OCI-M1 (cell line): Measurements from ENCODE around the gene DENND4C.
"Not testable (repeated sequence)": the region's sequence is repeated elsewhere in the genome, so short reads cannot be mapped to it uniquely, and the experiment has no call there.

ENCODE experiments used
- DNase-seq: peaks from one replicate; lab custom pipeline; 2025; lab: John Stamatoyannopoulos, UW

The DENND4C gene

DNA sequence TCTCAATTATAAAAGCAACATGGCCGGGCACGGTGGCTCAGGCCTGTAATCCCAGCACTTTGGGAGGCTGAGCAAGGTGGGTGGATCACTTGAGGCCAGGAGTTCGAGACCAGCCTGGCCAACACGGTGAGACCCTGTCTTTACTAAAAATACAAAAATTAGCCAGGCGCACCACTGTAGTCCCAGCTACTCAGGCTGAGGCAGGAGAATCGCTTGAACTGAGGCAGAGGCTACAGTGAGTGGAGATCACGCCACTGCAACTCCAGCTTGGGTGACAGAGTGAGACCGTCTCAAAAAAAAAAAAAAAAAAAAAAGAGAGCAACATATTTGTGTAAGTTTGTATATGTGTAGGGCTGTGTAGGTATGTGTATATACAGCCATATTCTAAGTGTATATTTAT, 142.1 kb downstream of the DENND4C start:
- DNase-seq, result no peak

DNA sequence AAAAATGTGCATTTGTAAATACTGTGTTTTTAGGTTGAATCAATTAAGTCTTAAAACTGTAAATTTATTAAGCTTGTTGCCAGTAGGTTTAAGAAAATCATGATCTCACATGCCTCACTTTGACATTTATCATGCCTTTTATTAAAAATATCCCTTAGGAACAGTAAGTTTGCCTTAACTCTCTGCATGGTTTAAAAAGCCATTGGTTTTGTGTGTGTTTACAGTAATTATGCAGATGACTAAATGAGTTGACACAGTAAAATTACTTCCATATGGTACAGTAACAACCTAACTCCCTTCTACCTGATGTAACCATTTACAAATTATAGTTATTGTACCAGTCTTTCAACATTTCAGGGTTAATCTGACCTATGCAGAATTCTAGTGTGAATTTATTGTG, 143.0 kb downstream of the DENND4C start:
- no peak for DNase-seq

DNA sequence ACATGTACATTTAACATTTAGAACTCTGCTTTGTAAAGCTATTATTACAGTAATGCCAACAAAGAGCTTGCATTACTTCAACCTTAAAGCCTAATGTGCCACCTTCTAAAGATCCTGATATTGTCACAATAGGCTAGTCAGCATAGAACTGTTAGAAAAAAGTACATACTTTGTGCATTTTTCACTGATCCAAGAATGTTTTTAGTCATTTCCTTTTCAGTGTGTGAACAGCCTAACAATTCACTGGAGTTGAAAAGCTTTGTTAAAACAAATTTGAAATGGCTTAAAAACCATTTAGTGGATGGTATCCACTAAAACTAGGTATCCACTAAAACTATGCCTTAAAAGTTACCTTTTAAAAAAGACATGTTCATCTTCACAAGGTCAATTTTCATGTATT, 145.0 kb downstream of the DENND4C start:
- DNase-seq, result no peak

DNA sequence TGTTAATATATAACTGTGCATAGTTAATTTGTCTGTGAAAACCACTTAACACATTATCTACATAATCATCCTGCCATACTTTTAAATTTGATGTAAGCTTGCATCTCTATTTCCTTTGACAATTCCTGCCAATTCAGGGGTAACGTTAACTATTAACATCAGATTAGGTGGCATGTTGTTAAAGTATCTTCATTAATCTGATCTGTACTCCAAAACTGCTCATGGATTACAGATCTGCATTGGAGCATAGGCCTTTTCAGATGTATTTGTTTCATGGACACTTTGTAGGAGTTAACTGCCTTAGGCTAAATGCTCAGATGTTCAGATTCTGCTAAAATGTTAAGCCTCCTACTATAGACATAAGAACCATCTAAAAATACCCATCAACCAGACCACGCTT, 146.4 kb downstream of the DENND4C start:
- no peak for DNase-seq

DNA sequence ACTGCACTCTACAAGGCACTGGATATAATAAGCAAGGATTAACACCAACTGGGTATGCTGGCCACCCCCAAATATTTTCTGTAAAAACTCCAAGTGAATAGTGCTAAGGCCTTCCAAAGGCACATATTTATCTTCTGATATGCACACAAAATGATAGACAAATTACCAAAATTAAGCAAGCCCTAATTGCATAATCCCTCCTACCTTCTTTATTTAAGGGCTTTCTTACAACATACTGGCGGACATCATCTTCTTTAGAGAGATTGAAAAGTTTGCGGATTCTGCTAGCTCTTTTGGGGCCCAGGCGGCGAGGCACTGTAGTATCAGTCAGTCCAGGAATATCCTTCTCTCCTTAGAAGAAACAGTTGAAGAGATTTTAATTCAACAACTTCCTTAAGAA, 147.7 kb downstream of the DENND4C start:
- no peak for DNase-seq

DNA sequence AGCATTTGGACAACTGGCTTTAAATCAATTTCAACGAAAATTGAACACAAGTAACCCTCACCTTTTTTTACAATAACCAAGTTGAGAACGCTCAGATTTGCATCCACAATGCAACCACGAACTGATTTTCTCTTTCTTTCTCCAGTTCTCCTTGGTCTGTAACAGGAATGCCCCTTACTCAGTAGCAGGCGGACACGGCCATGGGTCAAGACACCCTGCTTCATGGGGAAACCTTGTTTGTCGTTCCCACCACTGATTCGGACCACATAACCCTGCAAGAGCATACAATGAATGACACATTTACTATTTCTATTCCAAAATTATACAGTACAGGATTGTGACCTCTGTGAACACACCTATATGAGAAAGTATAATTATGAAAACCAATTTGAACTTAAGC, 148.2 kb downstream of the DENND4C start:
- DNase-seq, result no peak

DNA sequence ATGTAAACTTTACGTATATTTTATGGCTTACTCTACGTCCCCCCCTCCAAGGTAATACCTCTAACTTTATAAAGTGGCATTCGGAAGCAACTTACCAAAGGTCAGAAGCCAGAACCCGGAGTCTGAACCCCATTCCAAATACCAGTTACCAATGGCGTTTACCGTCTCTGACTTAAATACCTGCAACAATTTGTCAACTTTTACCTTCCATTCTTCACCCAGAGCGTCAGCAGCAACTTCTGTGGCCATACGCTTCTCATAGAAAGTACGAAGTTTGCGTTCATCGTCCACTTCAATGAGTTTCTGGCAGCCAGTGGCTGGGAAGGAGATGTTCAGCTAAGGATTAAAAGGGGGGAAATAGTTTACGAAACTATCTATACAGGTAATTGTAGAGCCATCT, 148.8 kb downstream of the DENND4C start:
- no peak for DNase-seq

DNA sequence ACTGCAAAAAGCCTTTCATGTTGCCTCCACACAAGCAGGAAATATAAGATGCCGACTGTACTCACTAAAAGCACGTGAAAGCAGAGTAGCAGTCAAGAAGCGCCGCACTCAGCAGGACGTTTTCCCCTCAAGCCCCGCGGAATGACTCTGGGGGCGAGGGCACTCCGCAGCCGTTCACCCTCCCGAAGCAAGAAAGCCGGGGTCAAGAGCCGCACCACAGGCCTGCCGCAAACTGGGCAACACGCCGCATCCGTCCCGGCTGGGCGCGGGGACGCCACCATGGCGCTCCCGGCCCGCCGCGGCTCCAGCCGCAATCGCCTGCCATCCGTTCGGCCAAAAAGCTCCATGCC, 149.2 kb downstream of the DENND4C start:
- peak; percentile 40 for DNase-seq

DNA sequence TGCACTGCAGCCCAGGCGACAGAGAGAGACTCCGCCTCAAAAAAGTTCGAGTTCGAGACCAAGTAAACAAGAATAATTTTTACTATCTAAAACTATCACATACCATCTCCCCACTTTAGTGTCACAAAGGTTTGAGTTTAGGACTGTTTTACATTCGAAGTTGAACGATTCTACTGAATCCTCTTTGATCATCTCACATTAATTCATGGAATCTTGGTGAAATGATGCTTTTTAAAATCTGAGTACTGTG, 150.3 kb downstream of the DENND4C start:
- DNase-seq, result peak; percentile 57

DNA sequence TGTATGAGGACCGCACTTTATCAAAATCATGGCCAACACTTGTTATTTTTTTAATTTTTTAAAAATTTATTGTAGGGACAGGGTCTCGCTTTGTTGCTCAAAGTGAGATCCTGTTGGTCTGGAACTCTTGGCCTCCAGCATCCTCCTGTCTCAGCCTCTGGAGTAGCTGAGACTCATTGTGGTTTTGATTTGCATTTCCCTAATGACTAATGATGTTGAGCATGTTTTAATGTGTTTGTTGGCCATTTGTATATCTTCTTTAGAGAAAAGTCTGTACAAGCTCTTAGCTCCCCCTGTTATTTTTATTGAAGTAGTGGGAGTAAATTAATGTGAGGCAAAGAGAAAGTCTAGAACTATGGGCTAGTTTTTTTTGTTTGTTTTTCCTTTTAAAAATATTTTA, 151.2 kb downstream of the DENND4C start:
- DNase-seq, result peak; percentile 45

DNA sequence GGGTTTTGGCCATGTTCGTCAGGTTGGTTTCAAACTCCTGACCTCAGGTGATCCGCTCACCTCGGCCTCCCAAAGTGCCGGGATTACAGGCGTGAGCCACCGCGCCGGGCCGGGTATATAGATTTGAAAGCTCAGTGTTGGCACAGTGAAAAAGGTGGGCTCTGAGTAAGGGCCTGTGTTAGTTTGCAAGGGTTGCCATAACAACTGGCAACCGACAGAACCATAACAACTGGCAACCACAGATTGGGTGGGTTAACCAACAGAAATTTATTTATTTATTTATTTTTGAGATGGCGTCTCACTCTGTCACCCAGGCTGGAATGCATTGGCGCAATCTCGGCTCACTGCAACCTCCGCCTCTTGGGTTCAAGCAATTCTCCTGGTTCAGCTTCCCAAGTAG, 154.7 kb downstream of the DENND4C start:
- DNase-seq, result not testable (repeated sequence)

DNA sequence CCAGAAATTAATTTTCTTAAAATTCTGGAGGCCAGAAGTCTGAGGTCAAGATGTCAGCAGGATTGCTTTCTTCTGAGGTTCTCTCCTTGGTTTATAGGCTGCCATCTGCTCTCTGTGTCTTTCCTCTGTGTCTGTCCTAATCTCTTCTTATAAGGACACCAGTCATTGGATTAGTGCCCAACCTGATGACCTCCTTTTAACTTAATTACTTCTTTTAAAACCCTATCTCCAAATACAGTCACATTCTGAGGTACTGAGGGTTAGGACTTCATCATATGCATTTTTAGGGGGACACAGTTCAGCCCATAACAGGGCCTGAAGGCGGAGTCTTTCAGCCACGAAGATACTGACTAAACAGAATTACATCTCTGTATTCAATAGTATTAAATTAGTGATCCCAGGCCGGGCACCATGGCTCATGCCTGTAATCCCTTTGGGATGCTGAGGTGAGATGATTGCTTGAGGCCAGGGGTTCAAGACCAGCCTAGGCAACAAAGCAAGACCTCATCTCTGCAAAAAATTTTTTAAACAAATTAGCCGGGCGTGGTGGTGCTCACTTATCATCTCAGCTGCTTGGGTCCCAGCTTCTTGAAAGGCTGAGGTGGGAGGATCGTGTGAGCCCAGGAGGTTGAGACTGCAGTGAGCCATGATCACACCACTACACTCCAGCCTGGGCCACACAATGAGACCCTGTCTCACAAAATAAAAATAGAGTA, 155.5 kb downstream of the DENND4C start:
- DNase-seq, result no peak

DNA sequence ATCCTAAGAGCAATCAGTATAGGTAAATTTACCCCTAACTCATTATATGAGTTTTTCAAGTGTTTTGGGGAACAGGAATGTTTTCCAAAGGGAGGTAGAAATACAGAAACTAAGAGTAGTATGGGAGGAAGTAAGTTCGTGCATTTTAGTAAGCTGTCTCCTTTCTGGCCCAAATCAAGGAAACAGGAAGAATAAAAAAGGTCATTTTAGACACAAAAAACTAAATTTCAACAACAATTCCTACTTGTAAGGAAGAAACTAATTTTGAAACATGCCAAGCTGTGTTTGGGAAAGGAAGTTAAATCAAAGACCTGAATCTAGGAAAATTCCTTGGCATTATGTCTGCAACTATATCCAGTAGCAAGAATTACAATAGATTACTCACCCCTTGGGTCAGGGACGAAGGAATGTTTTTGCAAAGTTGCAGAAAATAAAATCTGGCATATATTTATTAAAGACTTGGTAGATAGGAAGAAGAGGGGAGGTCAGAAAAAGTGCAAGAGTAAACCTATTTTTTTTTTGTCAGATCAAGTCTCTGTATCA, 156.1 kb downstream of the DENND4C start:
- DNase-seq, result no peak

DNA sequence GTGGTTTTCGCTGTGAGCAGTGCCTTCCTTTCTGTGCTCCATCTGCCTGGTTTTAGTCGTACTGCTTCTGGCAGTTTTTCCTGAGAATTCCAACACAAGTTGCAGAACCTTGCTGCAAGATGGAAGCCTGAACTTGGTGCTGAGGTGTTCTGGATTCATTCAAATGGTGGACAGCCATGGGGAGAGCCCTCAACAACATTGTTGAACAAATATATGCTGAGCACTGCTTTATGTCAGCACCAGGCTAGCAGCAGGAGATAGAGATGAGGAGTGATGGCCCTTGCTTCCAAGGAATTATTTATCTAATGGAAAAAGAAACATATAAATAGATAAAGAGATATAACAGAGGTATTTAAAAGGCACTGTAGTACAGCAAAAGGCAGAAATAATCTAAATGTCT, 156.8 kb downstream of the DENND4C start:
- DNase-seq, result no peak

DNA sequence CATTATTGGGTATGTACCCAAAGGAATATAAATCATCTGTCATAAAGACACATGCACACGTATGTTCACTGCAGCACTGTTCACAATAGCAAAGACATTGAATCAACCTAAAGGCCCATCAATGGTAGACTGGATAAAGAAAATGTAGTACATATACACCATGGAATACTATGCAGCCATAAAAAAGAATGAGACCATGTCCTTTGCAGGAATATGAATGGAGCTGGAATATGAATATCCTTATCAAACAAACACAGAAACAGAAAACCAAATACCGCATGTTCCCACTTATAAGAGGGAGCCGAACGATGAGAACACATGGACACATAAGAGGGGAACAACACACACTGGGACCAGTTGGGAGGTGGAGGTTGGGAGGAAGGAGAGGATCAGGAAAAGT, 159.0 kb downstream of the DENND4C start:
- not testable (repeated sequence) for DNase-seq

DNA sequence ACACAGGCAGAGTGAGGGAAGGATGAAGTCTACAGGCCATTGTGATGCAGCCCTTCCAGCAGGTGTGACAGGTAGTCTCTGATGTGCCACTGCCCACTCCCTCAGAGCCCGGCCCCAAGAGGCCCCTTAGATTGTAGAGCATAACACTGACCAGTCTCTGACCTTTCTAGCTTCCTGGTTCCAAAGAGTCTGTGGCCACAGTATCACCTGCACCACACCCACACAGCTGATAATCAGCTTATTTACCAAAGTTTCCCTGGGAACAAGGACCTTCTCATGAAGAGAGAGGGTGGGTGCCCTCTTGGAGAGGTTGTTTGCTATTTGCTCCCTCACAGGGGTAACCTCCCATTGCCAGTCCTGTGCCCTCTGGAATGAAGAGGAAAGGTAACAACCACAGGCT, 167.4 kb downstream of the DENND4C start:
- no peak for DNase-seq

DNA sequence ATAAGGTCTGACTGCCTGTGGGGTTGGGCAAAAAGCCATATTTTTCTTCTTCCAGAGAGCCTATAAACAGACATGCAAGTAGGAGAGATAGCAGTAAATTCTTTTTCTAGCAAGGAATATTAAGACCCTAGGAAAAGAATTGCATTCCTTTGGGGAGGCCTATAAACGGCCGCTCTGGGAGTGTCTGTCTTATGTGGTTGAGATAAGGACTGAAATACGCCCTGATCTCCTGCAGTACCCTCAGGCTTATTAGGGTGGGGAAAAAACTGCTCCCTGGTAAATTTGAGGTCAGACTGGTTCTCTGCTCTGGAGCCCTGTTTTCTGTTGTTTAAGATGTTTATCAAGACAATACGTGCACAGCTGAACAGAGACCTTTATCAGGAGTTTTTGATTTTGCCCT, 172.7 kb downstream of the DENND4C start:
- DNase-seq, result peak; percentile 5

DNA sequence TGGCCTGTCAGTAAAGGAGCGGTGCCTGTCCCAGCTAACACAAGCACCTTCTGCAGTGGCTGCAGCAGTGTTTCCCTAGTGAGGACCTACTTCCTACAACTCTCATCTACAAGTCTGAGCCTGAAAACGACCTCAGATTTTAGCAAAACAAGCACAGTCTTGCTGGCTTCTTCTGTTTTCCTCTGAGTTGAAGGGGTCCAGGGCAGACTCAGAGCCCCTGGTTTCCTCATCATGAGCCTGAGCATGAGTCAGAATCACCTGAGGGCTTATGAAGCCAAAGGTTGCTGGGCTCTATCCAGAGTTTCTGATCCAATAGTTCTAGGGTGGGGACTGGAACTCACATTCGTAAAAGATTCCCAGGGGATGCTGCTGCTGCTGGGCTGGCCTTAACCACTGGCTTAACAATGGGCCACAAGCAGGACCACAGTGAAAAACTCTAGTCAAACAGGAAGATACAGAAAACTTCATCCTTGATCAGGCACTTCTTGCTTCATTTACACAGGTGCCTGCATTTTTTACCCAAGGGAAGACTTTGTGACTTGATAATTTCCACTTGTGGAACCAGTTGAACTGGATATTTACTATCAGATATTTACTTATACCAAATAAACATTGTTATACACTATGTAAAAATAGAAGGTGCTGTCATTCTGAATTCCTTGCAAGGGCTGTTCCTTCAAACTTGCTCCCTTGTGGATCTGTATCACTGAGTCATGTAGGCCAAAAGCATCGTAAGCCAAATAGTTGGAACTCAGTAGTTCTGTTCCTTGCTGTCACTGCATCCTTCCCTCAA, 174.0 kb downstream of the DENND4C start:
- no peak for DNase-seq

DNA sequence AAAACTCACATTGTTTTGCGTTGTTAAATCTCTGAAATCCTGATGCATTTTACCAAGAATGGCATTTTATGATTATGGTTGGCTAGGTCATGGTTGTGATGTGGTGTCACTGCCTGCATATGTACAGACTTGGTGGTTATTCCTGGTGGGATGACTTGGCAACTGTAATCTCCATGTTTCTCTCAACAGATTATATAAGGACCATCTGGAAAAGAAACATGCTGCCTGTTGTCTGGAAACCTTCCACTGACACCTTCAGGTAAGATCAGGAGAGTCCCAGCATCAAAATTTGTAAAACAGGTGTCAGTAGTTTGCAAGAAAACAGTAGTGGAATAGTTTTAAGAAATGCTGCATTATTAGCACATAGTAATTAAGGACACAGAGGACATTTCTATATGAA, 175.3 kb downstream of the DENND4C start:
- no peak for DNase-seq

DNA sequence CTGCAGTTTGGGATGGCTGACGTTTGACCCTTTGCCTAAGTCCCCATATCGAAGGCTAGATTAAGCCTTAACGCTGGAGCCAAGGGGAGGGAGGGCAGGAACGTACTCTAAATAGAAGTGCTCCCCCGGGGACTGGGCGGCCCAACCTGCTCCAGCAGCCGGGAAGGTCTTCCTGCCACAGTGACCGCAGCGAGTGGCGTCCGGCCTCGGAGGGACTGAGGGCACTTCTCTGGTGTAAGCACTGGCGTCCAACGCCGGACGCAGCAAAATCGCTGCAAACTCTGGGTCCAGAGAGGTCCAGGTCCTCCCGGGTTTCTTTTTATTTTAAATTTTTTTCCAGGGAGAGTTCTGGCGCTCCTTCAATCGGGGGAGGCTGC, 177.8 kb downstream of the DENND4C start:
- peak; percentile 31 for DNase-seq

DNA sequence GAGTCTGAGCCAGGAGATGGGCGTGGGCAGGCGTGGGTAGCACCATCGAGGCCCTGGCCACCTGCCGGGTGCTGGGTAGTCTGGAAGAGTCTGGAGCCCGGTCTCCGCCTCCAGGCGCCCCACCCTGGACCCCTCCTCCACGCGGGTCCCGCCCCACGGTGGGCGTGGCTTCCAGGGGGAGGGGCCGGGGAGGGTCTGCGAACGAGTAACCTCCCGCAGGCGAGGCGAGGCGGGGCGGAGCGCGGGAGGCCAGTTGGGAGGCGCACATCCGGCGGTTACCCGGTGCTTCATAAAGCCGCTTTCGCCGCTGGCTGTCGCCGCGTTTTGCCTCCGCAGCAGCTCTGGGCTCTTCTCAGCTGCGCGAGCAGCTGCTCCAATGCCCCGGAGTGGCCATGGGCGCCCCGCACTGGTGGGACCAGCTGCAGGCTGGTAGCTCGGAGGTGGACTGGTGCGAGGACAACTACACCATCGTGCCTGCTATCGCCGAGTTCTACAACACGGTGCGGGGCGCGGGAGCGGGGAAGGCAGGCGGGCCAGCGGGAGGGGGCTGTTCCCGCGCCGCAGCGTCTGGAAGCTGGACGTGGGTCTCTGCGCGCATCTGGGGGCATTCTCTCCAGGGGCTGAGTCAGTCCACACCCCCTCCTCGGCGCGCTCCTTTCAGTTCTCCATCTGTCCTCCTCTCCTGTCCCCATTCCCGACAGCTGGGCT, 178.4 kb downstream of the DENND4C start, which contains the start of gene ACER2:
ACER2 (plus strand) TSS at position 317 of the 708 bp plus-strand sequence; CDS start at position 393, 76 bp downstream.
- peak; percentile 91 for DNase-seq

DNA sequence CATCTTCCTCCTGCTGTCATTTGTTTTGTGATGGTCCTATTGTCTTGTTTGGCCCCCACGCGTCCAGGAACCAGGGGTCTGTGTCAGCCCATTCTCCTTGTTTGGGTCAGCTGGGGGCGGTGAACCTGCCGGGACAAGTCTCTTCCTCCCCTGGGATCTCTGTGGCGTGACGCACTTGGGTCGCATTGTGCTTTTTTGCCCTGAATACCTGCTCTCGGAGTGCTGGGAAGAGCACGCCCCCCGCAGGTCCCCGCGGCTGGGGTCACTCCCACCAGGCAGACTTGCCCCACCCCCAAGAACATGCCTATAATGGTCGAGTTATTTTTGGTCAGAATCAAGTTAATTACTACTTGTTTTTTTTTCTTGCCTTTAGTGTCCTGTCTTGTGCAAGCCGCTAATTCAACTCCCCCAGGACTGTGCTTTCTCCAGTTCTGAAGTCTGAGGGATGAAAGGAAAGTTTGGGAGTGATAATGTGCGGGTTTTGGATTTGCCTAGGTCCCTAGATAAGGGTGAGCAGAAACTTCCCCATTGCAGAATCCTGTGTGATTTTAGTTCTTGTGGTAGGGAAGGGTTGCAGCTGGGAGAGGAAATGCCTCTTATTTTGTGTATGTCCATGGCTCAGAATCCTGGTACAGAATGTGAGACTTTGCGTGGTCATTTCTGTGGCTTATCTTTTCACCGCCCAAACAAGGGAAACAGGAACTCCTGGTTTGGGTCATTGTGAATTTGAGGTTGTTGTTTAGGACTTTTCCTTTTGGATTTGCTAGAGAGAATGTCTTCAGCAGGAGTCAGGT, 179.1 kb downstream of the DENND4C start:
- peak; percentile 39 for DNase-seq
